IMR-90 (cell line): ENCODE results near the gene LMO2. TPM values are rescaled to one million over a fixed set of nuclear protein-coding genes. Genes with fewer than 3 reads are reported as not detected.

Source experiments
- ATAC-seq: fragments of 200-7000 bp; cut with Tn5 transposase; 2 replicates; pipeline ENCODE4 v1.9.1; 2020; ENCODE audit warnings: low read depth, mild to moderate bottlenecking, moderate library complexity
- BruUV-seq: library from RNA; stranded (reverse); fragments of 400-500 nt; replicated peaks from 2 replicates; lab custom pipeline; 2021; lab: Mats Ljungman, UMichigan
- CTCF ChIA-PET: fragments of 300-600 bp; formaldehyde crosslinking; extraction: SDS; loops from one replicate; lab custom pipeline; 2021; ENCODE audit warnings: antibody characterized with exemption; lab: Yijun Ruan, JAX
- POLR2A ChIA-PET: fragments of 300-600 bp; sonication (Branson Sonifier 250); formaldehyde crosslinking; loops from one replicate; lab custom pipeline; 2022; ENCODE audit warnings: antibody characterized with exemption; ENCODE audit not compliant: unreplicated experiment; lab: Charles Lee
- DNase-seq: peaks from one replicate; pipeline ENCODE4 v3.0.0; 2013
- H2AFZ ChIP-seq: replicated peaks from 2 replicates; pipeline ENCODE3; 2013; ENCODE audit warnings: low read length, mild to moderate bottlenecking; ENCODE audit not compliant: poor library complexity
- H2AK5ac ChIP-seq: 2 replicates; pipeline ENCODE4 v1.6.1; 2013; ENCODE audit warnings: low read depth, low read length, inconsistent platforms
- H2AK9ac ChIP-seq: replicated peaks from 2 replicates; pipeline ENCODE3; 2013; ENCODE audit warnings: mild to moderate bottlenecking, low read depth, low read length, moderate library complexity; ENCODE audit not compliant: poor library complexity
- H2BK120ac ChIP-seq: 2 replicates; pipeline ENCODE4 v1.6.1; 2013; ENCODE audit warnings: low read depth, low read length, inconsistent platforms
- H2BK15ac ChIP-seq: 3 replicates; pipeline ENCODE4 v1.6.1; 2013; ENCODE audit warnings: low read depth, low read length, inconsistent platforms
- H2BK20ac ChIP-seq: 2 replicates; pipeline ENCODE4 v1.6.1; 2013; ENCODE audit warnings: low read depth, mild to moderate bottlenecking, inconsistent platforms, low read length, moderate library complexity
- H2BK5ac ChIP-seq: 2 replicates; pipeline ENCODE4 v1.6.1; 2013; ENCODE audit warnings: mild to moderate bottlenecking, low read depth, low read length, inconsistent platforms; ENCODE audit not compliant: poor library complexity, severe bottlenecking
- H3K14ac ChIP-seq: replicated peaks from 2 replicates; pipeline ENCODE4 v1.6.1; 2013; ENCODE audit warnings: low read depth, low read length, inconsistent platforms
- H3K18ac ChIP-seq: 2 replicates; pipeline ENCODE4 v1.6.1; 2013; ENCODE audit warnings: low read depth, low read length, control low read depth
- H3K23ac ChIP-seq: 2 replicates; pipeline ENCODE4 v1.6.1; 2013; ENCODE audit warnings: low read depth, low read length, inconsistent platforms
- H3K27ac ChIP-seq: 2 replicates; pipeline ENCODE4 v1.5.1; 2013; ENCODE audit warnings: mild to moderate bottlenecking, control low read depth, low read length; ENCODE audit not compliant: insufficient read depth
- H3K27me3 ChIP-seq: 2 replicates; pipeline ENCODE4 v1.6.1; 2013; ENCODE audit warnings: low read length; ENCODE audit not compliant: control insufficient read depth, insufficient read depth
- H3K36me3 ChIP-seq: 2 replicates; pipeline ENCODE4 v1.6.1; 2013; ENCODE audit warnings: low read length, mixed read lengths; ENCODE audit not compliant: control insufficient read depth, insufficient read depth
- H3K4ac ChIP-seq: 2 replicates; pipeline ENCODE4 v1.6.1; 2013; ENCODE audit warnings: low read depth, low read length, inconsistent platforms
- H3K4me1 ChIP-seq: 2 replicates; pipeline ENCODE4 v1.6.1; 2013; ENCODE audit warnings: low read length, mixed read lengths; ENCODE audit not compliant: control insufficient read depth, insufficient read depth
- H3K4me2 ChIP-seq: 2 replicates; pipeline ENCODE4 v1.6.1; 2013; ENCODE audit warnings: low read depth, mild to moderate bottlenecking, control low read depth, low read length, moderate library complexity
- H3K4me3 ChIP-seq: 2 replicates; pipeline ENCODE4 v1.5.1; 2013; ENCODE audit warnings: low read depth, mild to moderate bottlenecking, control low read depth, low read length, moderate library complexity; ENCODE audit not compliant: insufficient read depth
- H3K56ac ChIP-seq: 2 replicates; pipeline ENCODE4 v1.6.1; 2013; ENCODE audit warnings: low read length, inconsistent platforms; ENCODE audit not compliant: insufficient read depth; ENCODE audit errors: extremely low read depth
- H3K79me1 ChIP-seq, 2 experiments: 2 replicates each; pipeline ENCODE4 v1.6.1; 2013; ENCODE audit warnings: low read length in 2 of 2, inconsistent platforms in 1 of 2, low read depth in 1 of 2
- H3K9ac ChIP-seq: 2 replicates; pipeline ENCODE4 v1.6.1; 2013; ENCODE audit warnings: low read depth, low read length, control low read depth
- H3K9me1 ChIP-seq: 2 replicates; pipeline ENCODE4 v1.6.1; 2013; ENCODE audit warnings: low read length, inconsistent platforms; ENCODE audit not compliant: insufficient read depth
- H3K9me3 ChIP-seq: 2 replicates; pipeline ENCODE4 v1.6.1; 2013; ENCODE audit warnings: low read length; ENCODE audit not compliant: control insufficient read depth, insufficient read depth
- H4K20me1 ChIP-seq: 2 replicates; pipeline ENCODE4 v1.6.1; 2013; ENCODE audit warnings: low read length, inconsistent platforms; ENCODE audit not compliant: insufficient read depth
- H4K5ac ChIP-seq: 2 replicates; pipeline ENCODE4 v1.6.1; 2013; ENCODE audit warnings: mild to moderate bottlenecking, low read depth, low read length, control low read depth
- H4K8ac ChIP-seq, 2 experiments: 2 replicates each; pipeline ENCODE4 v1.6.1; 2013; ENCODE audit warnings: low read depth in 2 of 2, low read length in 2 of 2, control low read depth in 1 of 2, inconsistent platforms in 1 of 2
- H4K91ac ChIP-seq: 2 replicates; pipeline ENCODE4 v1.6.1; 2013; ENCODE audit warnings: low read depth, low read length, inconsistent platforms; ENCODE audit not compliant: insufficient read depth
- BHLHE40 ChIP-seq: fragments of 150-350 bp; IDR thresholded peaks from 2 replicates; pipeline ENCODE4 v1.6.1; 2016; ENCODE audit warnings: mild to moderate bottlenecking, low read depth, low read length
- CEBPB ChIP-seq: IDR thresholded peaks from 2 replicates; pipeline ENCODE4 v1.6.1; 2012; ENCODE audit warnings: low read depth, low read length, improper control_type of control experiment
- CHD1 ChIP-seq: IDR thresholded peaks from 2 replicates; pipeline ENCODE4 v1.6.1; 2012; ENCODE audit warnings: low read depth, low read length, improper control_type of control experiment
- CTCF ChIP-seq: conservative IDR thresholded peaks from 2 replicates; pipeline ENCODE4 v1.5.1; 2012; ENCODE audit warnings: mild to moderate bottlenecking, low read depth, low read length, improper control_type of control experiment
- ELK1 ChIP-seq: fragments of 150-350 bp; IDR thresholded peaks from 2 replicates; pipeline ENCODE4 v1.6.1; 2016; ENCODE audit warnings: low read depth, mild to moderate bottlenecking, low read length, moderate library complexity, borderline replicate concordance
- FOS ChIP-seq: fragments of 150-350 bp; IDR thresholded peaks from 2 replicates; pipeline ENCODE4 v1.6.1; 2016; ENCODE audit warnings: low read depth, low read length
- MAFK ChIP-seq: IDR thresholded peaks from 2 replicates; pipeline ENCODE4 v1.6.1; 2012; ENCODE audit warnings: low read depth, low read length, improper control_type of control experiment
- MAZ ChIP-seq: IDR thresholded peaks from 2 replicates; pipeline ENCODE4 v1.6.1; 2012; ENCODE audit warnings: low read depth, mild to moderate bottlenecking, low read length, improper control_type of control experiment, moderate library complexity, borderline replicate concordance
- MXI1 ChIP-seq: IDR thresholded peaks from 2 replicates; pipeline ENCODE4 v1.6.1; 2012; ENCODE audit warnings: low read depth, mild to moderate bottlenecking, low read length, moderate library complexity, borderline replicate concordance
- NFE2L2 ChIP-seq: fragments of 150-350 bp; IDR thresholded peaks from 2 replicates; pipeline ENCODE4 v1.6.1; 2016; ENCODE audit warnings: low read depth, mild to moderate bottlenecking, low read length
- POLR2A ChIP-seq: IDR thresholded peaks from 2 replicates; pipeline ENCODE4 v1.6.1; 2012; ENCODE audit warnings: mild to moderate bottlenecking, low read depth, low read length
- RAD21 ChIP-seq: IDR thresholded peaks from 2 replicates; pipeline ENCODE4 v1.6.1; 2012; ENCODE audit warnings: low read length, improper control_type of control experiment
- RCOR1 ChIP-seq: IDR thresholded peaks from 2 replicates; pipeline ENCODE4 v1.6.1; 2012; ENCODE audit warnings: mild to moderate bottlenecking, low read length, improper control_type of control experiment; ENCODE audit not compliant: insufficient replicate concordance
- RFX5 ChIP-seq: IDR thresholded peaks from 2 replicates; pipeline ENCODE4 v1.8.0; 2012; ENCODE audit warnings: low read depth, mild to moderate bottlenecking, low read length, moderate library complexity
- SMC3 ChIP-seq: fragments of 150-350 bp; IDR thresholded peaks from 2 replicates; pipeline ENCODE4 v1.6.1; 2016; ENCODE audit warnings: low read depth, mild to moderate bottlenecking, antibody characterized with exemption, low read length, moderate library complexity
- USF2 ChIP-seq: fragments of 150-350 bp; IDR thresholded peaks from 2 replicates; pipeline ENCODE4 v1.6.1; 2017; ENCODE audit warnings: mild to moderate bottlenecking, antibody characterized with exemption, low read length, low read depth
- WGBS, 2 experiments: methylation state at CpG; one replicate each; pipeline versions ENCODE4 v1.1.5 to v1.1.7; 2013; ENCODE audit warnings: missing lambda C conversion rate in 2 of 2; ENCODE audit not compliant: insufficient read length in 1 of 2; ENCODE audit errors: extremely low coverage in 2 of 2; 5-methylcytosine and 5-hydroxymethylcytosine counted together
- dilution Hi-C: fragments of 300-500 bp; cut with HindIII; formaldehyde crosslinking; loops from one replicate; pipeline ENCODE4 v1.14.3; 2018; ENCODE audit warnings: low sequenced_read_pairs; ENCODE audit not compliant: unreplicated experiment
- in situ Hi-C: fragments of 300-500 bp; cut with MboI; formaldehyde crosslinking; loops from 3 replicates; pipeline ENCODE4 v1.14.3; 2019; ENCODE audit warnings: low sequenced_read_pairs, inconsistent platforms, mixed read lengths
- intact Hi-C: fragments of 100-400 bp; cut with micrococcal nuclease; formaldehyde crosslinking; loops from 2 replicates; pipeline ENCODE4 v1.10.0; 2022
- polyA plus RNA-seq, 3 experiments: library from polyadenylated mRNA; depleted of rRNA; stranded (reverse); fragments of >200 nt; gene quantifications; 2 replicates each; pipeline ENCODE4 v1.2.3, GENCODE V29; 2012; ENCODE audit warnings: low replicate concordance in 1 of 3
- total RNA-seq: library from RNA; depleted of rRNA; stranded (reverse); fragments of >200 nt; gene quantifications from 2 replicates; pipeline ENCODE4 v1.2.3, GENCODE V29; 2012

Gene LMO2
- total and polyA plus RNA-seq, 2 of the 4 experiments (the other 2 are of a cell fraction), result not detected

- TF ChIP-seq CHD1, result no peak
- TF ChIP-seq USF2, result no peak
- TF ChIP-seq RCOR1, result no peak
- TF ChIP-seq MXI1, result no peak
- no peak for TF ChIP-seq MAFK
- TF ChIP-seq BHLHE40, result no peak
- no peak for TF ChIP-seq ELK1
- TF ChIP-seq POLR2A, result no peak
- no peak for TF ChIP-seq CTCF
- TF ChIP-seq MAZ, result no peak
- TF ChIP-seq RFX5, result no peak
- TF ChIP-seq SMC3, result no peak
- TF ChIP-seq FOS, result no peak
- no peak for TF ChIP-seq CEBPB
- TF ChIP-seq RAD21, result no peak
- TF ChIP-seq NFE2L2, result no peak
- BruUV-seq, result no TSS peak
These were observed 31.8 kb upstream of the LMO2 start for GRCh38 chr11:33923626-33924025.

More at GRCh38 chr11:33923626-33924025, 31.8 kb upstream of the LMO2 start:
- POLR2A ChIA-PET, result no interaction called here
- intact Hi-C loops, result no loop called here
- no peak overlapping the region for H3K4me2 ChIP-seq
- H3K23ac ChIP-seq, result no peak overlapping the region
- no peak overlapping the region for H3K18ac ChIP-seq
- H2BK120ac ChIP-seq, result no peak overlapping the region
- H2BK15ac ChIP-seq, result no peak overlapping the region
- no peaks in the 10 kb centered on the region for H3K79me1 ChIP-seq
- H2AK5ac ChIP-seq, result no peak overlapping the region
- in situ Hi-C loops, result no loop called here
- no peak overlapping the region for H3K4me3 ChIP-seq
- dilution Hi-C loops, result no loop called here
- no peak overlapping the region for H2BK20ac ChIP-seq
- no peaks in the 10 kb centered on the region for H3K4me1 ChIP-seq
- H3K9ac ChIP-seq, result no peak overlapping the region
- DNase-seq (no peak), ATAC-seq (no peak)
- no peaks in the 10 kb centered on the region for H3K9me3 ChIP-seq
- H4K20me1 ChIP-seq, result no peaks in the 10 kb centered on the region
- H3K27me3 ChIP-seq, result peaks cover 35% of the 10 kb centered on the region
- no peak overlapping the region for H3K27ac ChIP-seq
- H3K14ac ChIP-seq, result no peak overlapping the region
- H3K9me1 ChIP-seq, result no peaks in the 10 kb centered on the region
- H3K36me3 ChIP-seq, result no peaks in the 10 kb centered on the region
- no peak overlapping the region for H4K91ac ChIP-seq
- H2AFZ ChIP-seq, result no peak overlapping the region
- no peak overlapping the region for H4K5ac ChIP-seq
- no peak overlapping the region for H2AK9ac ChIP-seq
- H3K56ac ChIP-seq, result no peak overlapping the region
- no peak overlapping the region for H2BK5ac ChIP-seq
- H3K4ac ChIP-seq, result no peak overlapping the region
- WGBS, 2 experiments, result no CpG with 5 or more reads among the region's 2 CpGs
- CTCF ChIA-PET, result no interaction called here
- H4K8ac ChIP-seq, result no peak overlapping the region
